Upper lobe of left lung (tissue), 4 donors: ENCODE results near the gene TXNRD1.

Source experiments
- CTCF ChIP-seq, 6 experiments: fragments of 450-650 bp in 4 of 6; fragments of 200-600 bp in 2 of 6; sonication (generic) in 2 of 6; IDR thresholded peaks; one replicate each; pipeline ENCODE4 v1.5.1; 2016 to 2019; ENCODE audit warnings: antibody characterized with exemption in 6 of 6
- POLR2AphosphoS5 ChIP-seq, 2 donors: sonication (generic); formaldehyde crosslinking; IDR thresholded peaks; one replicate each; pipeline ENCODE4 v1.5.1; 2017; ENCODE audit warnings: antibody characterized with exemption in 2 of 2

GRCh38 chr12:104339663-104340062 lies 124.1 kb downstream of the TXNRD1 start:
- no peak for TF ChIP-seq CTCF (IDR thresholded peaks at IDR 0.05)
- no peak for TF ChIP-seq POLR2AphosphoS5 (IDR thresholded peaks at IDR 0.05)
